Activated CD4-positive, alpha-beta memory T cell treated with anti-CD3 and anti-CD28 coated beads, Interleukin-2, amount 10 ng/mL, durations not matched to agents 7 days and 5 days (primary cell): ENCODE results near the gene S1PR4. TPM values are rescaled to one million over a fixed set of nuclear protein-coding genes. Genes with fewer than 3 reads are reported as not detected.

ENCODE experiments used
- CTCF ChIA-PET: fragments of 350-600 bp; sonication (Branson Sonifier 250); formaldehyde crosslinking; loops from one replicate; lab custom pipeline; 2021; ENCODE audit warnings: antibody characterized with exemption, inconsistent platforms; lab: Charles Lee
- POLR2A ChIA-PET: fragments of 350-600 bp; sonication (Branson Sonifier 250); formaldehyde crosslinking; loops from one replicate; lab custom pipeline; 2021; ENCODE audit warnings: antibody characterized with exemption; lab: Charles Lee
- DNase-seq: peaks from one replicate; pipeline ENCODE4 v3.0.0-alpha.2; 2020
- H3K27ac Mint-ChIP-seq: one replicate; pipeline ENCODE4 v1.8.0; 2021; ENCODE audit warnings: mild to moderate bottlenecking, mixed read lengths
- H3K27me3 Mint-ChIP-seq: one replicate; pipeline ENCODE4 v1.8.0; 2021; ENCODE audit warnings: mixed read lengths
- H3K36me3 Mint-ChIP-seq: one replicate; pipeline ENCODE4 v1.8.0; 2021; ENCODE audit warnings: low read depth, mixed read lengths
- H3K4me1 Mint-ChIP-seq: one replicate; pipeline ENCODE4 v1.8.0; 2021; ENCODE audit warnings: mixed read lengths
- H3K4me3 Mint-ChIP-seq: one replicate; pipeline ENCODE4 v1.8.0; 2021; ENCODE audit warnings: mild to moderate bottlenecking, mixed read lengths
- H3K9me3 Mint-ChIP-seq: one replicate; pipeline ENCODE4 v1.8.0; 2021; ENCODE audit warnings: mixed read lengths
- total RNA-seq, 2 experiments: library from RNA; stranded (reverse); gene quantifications; one replicate each; pipeline ENCODE4 v1.2.3, GENCODE V29; 2021

The S1PR4 gene
- total RNA-seq, 2 experiments from 2014 or later = 275 to 280 TPM

DNA sequence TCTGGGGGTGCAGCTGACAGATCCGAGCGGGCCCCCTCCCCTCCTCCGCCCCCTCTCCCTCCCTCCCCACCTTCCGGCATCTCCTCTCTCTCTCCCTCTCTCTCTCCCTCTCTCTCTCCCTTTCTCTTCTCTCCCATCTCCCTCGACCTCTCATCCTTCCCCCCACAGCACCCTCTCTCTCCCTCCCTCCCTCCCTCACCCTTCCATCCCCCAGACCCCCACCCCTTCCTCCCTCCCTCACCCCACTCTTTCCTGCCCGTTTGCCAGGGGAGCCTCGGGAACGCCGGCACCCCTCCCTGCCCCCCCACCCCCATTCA, 46.6 kb downstream of the S1PR4 start:
- CTCF ChIA-PET = no interaction called here
- no peak overlapping the region for H3K27ac Mint-ChIP-seq
- POLR2A ChIA-PET = no interaction called here
- H3K36me3 Mint-ChIP-seq = no peaks in the 10 kb centered on the region
- H3K4me3 Mint-ChIP-seq = no peak overlapping the region
- H3K27me3 Mint-ChIP-seq = peaks cover 29% of the 10 kb centered on the region
- H3K9me3 Mint-ChIP-seq = no peaks in the 10 kb centered on the region
- DNase-seq = no peak
- H3K4me1 Mint-ChIP-seq = no peaks in the 10 kb centered on the region

DNA sequence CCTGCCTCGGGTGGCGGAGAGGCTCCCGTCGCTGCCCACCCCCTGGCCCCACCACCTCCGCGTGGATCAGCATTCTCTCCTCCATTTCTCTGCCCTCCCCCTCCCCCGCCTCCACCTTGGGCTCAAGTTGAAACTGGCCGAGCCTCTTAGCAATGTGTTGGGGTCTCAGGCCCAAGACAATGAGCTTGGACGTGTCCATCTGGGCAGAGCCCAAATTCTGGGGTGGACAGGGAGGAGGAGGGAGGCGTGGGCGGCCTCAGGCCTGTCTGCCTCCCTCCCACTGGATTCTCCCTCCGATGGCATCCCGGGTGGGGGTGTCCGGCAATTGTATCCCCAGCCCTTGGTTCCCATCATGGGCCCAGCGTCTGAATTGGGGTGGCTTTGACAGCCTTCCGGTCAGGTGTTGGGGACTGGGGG, 47.1 kb downstream of the S1PR4 start:
- no peak for DNase-seq
- no peaks in the 10 kb centered on the region for H3K36me3 Mint-ChIP-seq
- peaks cover 29% of the 10 kb centered on the region for H3K27me3 Mint-ChIP-seq
- no peaks in the 10 kb centered on the region for H3K4me1 Mint-ChIP-seq
- no peak overlapping the region for H3K27ac Mint-ChIP-seq
- H3K4me3 Mint-ChIP-seq = no peak overlapping the region
- ChIA-PET POLR2A (no interaction called here), CTCF (interaction anchor here (0.6 kb wide), 1 partner anchor 259 kb away, joined by 3 read pairs; no protein-coding TSS in a partner anchor)
- no peaks in the 10 kb centered on the region for H3K9me3 Mint-ChIP-seq

DNA sequence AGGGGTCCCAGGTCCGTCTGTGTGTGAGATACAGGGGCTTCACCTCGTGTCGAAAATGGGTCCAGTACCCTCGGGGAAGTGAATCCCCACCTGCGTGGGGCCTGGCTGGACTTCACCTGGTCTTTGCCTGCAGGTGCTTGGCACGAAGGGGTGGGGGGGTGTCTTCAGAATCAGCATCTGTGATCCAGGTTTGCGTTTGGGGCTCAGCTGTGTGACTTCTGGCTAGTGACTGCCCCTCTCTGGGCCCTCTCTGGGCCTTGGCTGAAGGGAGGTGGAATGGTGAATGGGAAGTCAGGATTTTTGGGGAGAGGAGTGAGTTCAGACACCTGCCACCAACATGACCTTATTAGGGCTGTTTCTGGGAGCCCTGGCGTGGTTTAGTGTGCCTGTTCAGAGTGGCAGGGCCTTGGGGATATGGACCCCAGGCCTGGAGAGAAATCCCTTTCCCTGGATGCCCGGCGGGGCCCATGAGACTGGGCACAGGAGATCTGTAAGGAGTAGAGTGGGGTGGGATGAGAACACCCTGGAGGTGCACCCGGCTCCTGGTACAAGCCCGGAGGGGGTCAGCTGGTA, 48.6 kb downstream of the S1PR4 start:
- no peak overlapping the region for H3K4me3 Mint-ChIP-seq
- no peak for DNase-seq
- ChIA-PET POLR2A (no interaction called here), CTCF (no interaction called here)
- H3K27ac Mint-ChIP-seq = no peak overlapping the region
- no peaks in the 10 kb centered on the region for H3K36me3 Mint-ChIP-seq
- peaks cover 29% of the 10 kb centered on the region for H3K27me3 Mint-ChIP-seq
- no peaks in the 10 kb centered on the region for H3K4me1 Mint-ChIP-seq
- H3K9me3 Mint-ChIP-seq = no peaks in the 10 kb centered on the region

DNA sequence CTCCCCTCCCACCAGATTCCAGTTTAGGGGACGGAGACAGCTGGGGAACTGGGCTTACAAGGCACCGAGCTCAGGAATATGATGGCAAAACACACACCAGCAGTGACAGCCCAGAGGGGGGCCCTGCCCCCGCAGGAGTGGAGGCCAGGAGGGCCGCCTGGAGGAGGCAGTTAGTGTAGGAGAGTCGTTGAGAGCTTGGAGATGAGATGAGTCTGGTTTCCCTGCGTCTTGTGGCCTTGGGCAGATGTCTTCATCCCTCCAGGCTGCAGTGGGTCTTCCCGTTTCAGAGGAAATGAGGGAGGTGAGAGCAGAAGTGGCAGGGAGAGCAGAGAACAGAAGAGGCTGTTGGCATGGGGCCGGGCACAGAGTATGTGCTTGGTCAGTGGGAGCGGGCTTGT, 50.8 kb downstream of the S1PR4 start:
- Mint-ChIP-seq H3K36me3 (no peaks in the 10 kb centered on the region), H3K4me1 (no peaks in the 10 kb centered on the region), H3K4me3 (no peak overlapping the region), H3K9me3 (no peaks in the 10 kb centered on the region), H3K27me3 (peaks cover 24% of the 10 kb centered on the region), H3K27ac (no peak overlapping the region)
- no peak for DNase-seq
- ChIA-PET CTCF (interaction anchor here (2.2 kb wide), 1 partner anchor 46 kb away, joined by 8 read pairs; no protein-coding TSS in a partner anchor), POLR2A (no interaction called here)

Other genes starting within 250 kb of the S1PR4 start
- gene ZNF77, start 233.8 kb upstream of the S1PR4 start, total RNA-seq = 1 to 10 TPM; 4.0 to 4.2 TPM
- 1 to 10 TPM; 1.1 to 2.0 TPM for gene TLE6, start 201.2 kb upstream of the S1PR4 start, total RNA-seq
- gene TLE2, start 149.5 kb upstream of the S1PR4 start, total RNA-seq = 1 to 10 TPM; 1.3 to 1.4 TPM
- 100 to 1,000 TPM; 712 to 724 TPM for gene TLE5, start 116.3 kb upstream of the S1PR4 start, total RNA-seq
- gene GNA11, start 84.4 kb upstream of the S1PR4 start, total RNA-seq = under 1 TPM; 0.63 to 0.78 TPM
- 100 to 1,000 TPM; 140 TPM for gene GNA15, start 42.7 kb upstream of the S1PR4 start, total RNA-seq
- 10 to 100 TPM; 49.6 to 52.0 TPM for gene NCLN, start 7.2 kb downstream of the S1PR4 start, total RNA-seq
- gene CELF5, start 45.9 kb downstream of the S1PR4 start, total RNA-seq = under 1 TPM; 0.25 to 0.43 TPM
- 10 to 100 TPM; 12.6 to 13.1 TPM for gene NFIC, start 187.8 kb downstream of the S1PR4 start, total RNA-seq